ENCODE results near the gene POLR3GL. TPM values are rescaled to one million over a fixed set of nuclear protein-coding genes. Genes with fewer than 3 reads are reported as not detected.

POLR3GL gene
- total RNA-seq, 1 experiment from 2014 or later = 7.9 TPM

DNA sequence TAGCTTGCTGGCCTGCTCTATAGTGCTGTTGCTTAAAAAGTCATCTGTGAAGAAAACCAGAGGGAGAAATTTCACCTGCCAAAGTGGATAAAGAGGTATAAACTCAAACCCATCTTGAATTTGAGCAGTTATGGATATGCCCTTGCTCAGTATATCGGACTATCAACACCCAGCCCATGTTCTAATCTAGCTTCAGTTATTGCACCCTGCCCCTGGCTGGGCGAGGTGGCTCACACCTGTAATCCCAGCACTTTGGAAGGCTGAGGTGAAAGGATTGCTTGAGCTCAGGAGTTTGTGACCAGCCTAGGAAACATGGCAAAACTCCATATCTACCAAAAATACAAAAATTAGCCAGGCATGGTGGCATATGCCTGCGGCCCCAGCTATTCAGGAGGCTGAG, 20.0 kb upstream of the POLR3GL start:
- no peaks in the 10 kb centered on the region for H3K36me3 Mint-ChIP-seq (ENCODE audit: insufficient read depth in 1 of 3, low read depth in 3 of 3)
- no peak overlapping the region for H2BK5ac ChIP-seq (ENCODE audit: insufficient read length, low read length)
- no peak overlapping the region for H4K91ac ChIP-seq (ENCODE audit: insufficient read length, low read depth, low read length)
- no peak overlapping the region for H3K27ac ChIP-seq (ENCODE audit: insufficient read length, low read depth, low read length)
- no peaks in the 10 kb centered on the region for H3K27me3 ChIP-seq (ENCODE audit: insufficient read depth, low read length)
- no peak overlapping the region for H3K27ac Mint-ChIP-seq
- no peak overlapping the region for H3T11ph ChIP-seq (ENCODE audit: low read length)
- TF ChIP-seq CTCF (conservative IDR thresholded peaks at IDR 0.05) = no peak
- H2BK15ac ChIP-seq (ENCODE audit: low read depth, low read length) = no peak overlapping the region
- no peak overlapping the region for H3K56ac ChIP-seq (ENCODE audit: insufficient read length, low read depth, low read length)
- H2BK120ac ChIP-seq (ENCODE audit: low read depth, low read length, poor library complexity, severe bottlenecking) = no peak overlapping the region
- no peaks in the 10 kb centered on the region for H3K23me2 ChIP-seq (ENCODE audit: insufficient read length, low read depth, low read length, poor library complexity, severe bottlenecking)
- no peak overlapping the region for H3K4ac ChIP-seq (ENCODE audit: low read depth, low read length)
- no peak overlapping the region for H2AFZ ChIP-seq (ENCODE audit: low read length)
- no peak overlapping the region for H2BK20ac ChIP-seq (ENCODE audit: low read depth, low read length, poor library complexity, severe bottlenecking)
- H3K9ac ChIP-seq (ENCODE audit: extremely low read depth, insufficient read length, low read length) = no peak overlapping the region
- no peaks in the 10 kb centered on the region for H3K79me1 ChIP-seq (ENCODE audit: insufficient read depth, low read depth, low read length, poor library complexity, severe bottlenecking)
- no peaks in the 10 kb centered on the region for H3K9me3 Mint-ChIP-seq
- no peak overlapping the region for H3K4me2 ChIP-seq (ENCODE audit: insufficient read depth, insufficient read length, low read length)
- no peak overlapping the region for H4K8ac ChIP-seq (replicated peaks; ENCODE audit: insufficient read length, low read depth, low read length)
- peaks cover 16 to 18% of the 10 kb centered on the region in 2 experiments for H3K4me1 Mint-ChIP-seq
- H2BK12ac ChIP-seq (ENCODE audit: insufficient read length, low read depth, low read length) = no peak overlapping the region
- H2AK5ac ChIP-seq (ENCODE audit: insufficient read length, low read length) = no peak overlapping the region
- peaks cover 6% of the 10 kb centered on the region; the same call in 1 of the 2 replicates for H3K4me1 ChIP-seq (ENCODE audit: insufficient read depth, low read length)
- H3K27me3 Mint-ChIP-seq (ENCODE audit: low read depth) = no peaks in the 10 kb centered on the region
- no peak overlapping the region for H3K14ac ChIP-seq (ENCODE audit: insufficient read depth, low read length)
- no peak overlapping the region for H3K23ac ChIP-seq (ENCODE audit: insufficient read length, low read depth, low read length)
- H3K9me3 ChIP-seq (ENCODE audit: control insufficient read depth, low read depth, low read length) = no peaks in the 10 kb centered on the region
- no peak for DNase-seq
- H4K5ac ChIP-seq (ENCODE audit: insufficient read length, low read depth, low read length) = no peak overlapping the region
- no peaks in the 10 kb centered on the region for H4K20me1 ChIP-seq (ENCODE audit: control insufficient read depth, insufficient read depth, insufficient read length)
- H3K4me3 Mint-ChIP-seq = no peak overlapping the region
- H3K18ac ChIP-seq (ENCODE audit: insufficient read length, low read depth, low read length) = no peak overlapping the region
- no CpG with 5 or more reads among the region's 3 CpGs for WGBS (ENCODE audit: extremely low coverage, insufficient read length, low lambda C conversion rate)
- H3K79me2 ChIP-seq (ENCODE audit: insufficient read depth, low read length) = no peaks in the 10 kb centered on the region

Measured in H9 (cell line).